IMR-90 (cell line): Measurements from ENCODE around the gene ARAP3.

Source experiments
- POLR2A ChIP-seq: IDR thresholded peaks from 2 replicates; pipeline ENCODE4 v1.6.1; 2012; ENCODE audit warnings: mild to moderate bottlenecking, low read depth, low read length
- RAD21 ChIP-seq: IDR thresholded peaks from 2 replicates; pipeline ENCODE4 v1.6.1; 2012; ENCODE audit warnings: low read length, improper control_type of control experiment
- RCOR1 ChIP-seq: IDR thresholded peaks from 2 replicates; pipeline ENCODE4 v1.6.1; 2012; ENCODE audit warnings: mild to moderate bottlenecking, low read length, improper control_type of control experiment; ENCODE audit not compliant: insufficient replicate concordance
- TF ChIP-seq, protein P1 (sequence below): conservative IDR thresholded peaks from 2 replicates; pipeline ENCODE4 v1.5.1; 2012; ENCODE audit warnings: mild to moderate bottlenecking, low read depth, low read length, improper control_type of control experiment

DNA sequence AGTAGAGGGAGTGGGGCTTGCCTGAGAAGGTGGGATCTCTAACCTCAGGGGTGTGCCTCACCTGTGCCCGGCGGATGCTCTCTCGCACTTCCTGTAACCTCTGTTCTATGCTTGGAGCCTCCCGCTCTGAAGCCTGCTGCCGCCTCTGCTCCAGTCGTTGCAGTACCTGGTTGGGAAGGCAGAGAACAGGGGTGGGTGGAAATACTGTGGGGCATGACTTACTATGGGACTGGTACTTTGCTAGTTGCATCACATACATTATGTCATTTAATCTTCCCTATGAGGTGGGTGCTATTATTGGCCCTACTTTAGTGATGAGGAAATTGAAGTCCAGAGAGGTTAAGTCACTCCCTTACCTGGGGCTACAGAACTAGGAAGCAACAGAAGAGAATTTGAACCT lies 36.0 kb downstream of the ARAP3 start:
- TF ChIP-seq RCOR1, result no peak
- TF ChIP-seq, protein P1, sequence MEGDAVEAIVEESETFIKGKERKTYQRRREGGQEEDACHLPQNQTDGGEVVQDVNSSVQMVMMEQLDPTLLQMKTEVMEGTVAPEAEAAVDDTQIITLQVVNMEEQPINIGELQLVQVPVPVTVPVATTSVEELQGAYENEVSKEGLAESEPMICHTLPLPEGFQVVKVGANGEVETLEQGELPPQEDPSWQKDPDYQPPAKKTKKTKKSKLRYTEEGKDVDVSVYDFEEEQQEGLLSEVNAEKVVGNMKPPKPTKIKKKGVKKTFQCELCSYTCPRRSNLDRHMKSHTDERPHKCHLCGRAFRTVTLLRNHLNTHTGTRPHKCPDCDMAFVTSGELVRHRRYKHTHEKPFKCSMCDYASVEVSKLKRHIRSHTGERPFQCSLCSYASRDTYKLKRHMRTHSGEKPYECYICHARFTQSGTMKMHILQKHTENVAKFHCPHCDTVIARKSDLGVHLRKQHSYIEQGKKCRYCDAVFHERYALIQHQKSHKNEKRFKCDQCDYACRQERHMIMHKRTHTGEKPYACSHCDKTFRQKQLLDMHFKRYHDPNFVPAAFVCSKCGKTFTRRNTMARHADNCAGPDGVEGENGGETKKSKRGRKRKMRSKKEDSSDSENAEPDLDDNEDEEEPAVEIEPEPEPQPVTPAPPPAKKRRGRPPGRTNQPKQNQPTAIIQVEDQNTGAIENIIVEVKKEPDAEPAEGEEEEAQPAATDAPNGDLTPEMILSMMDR, result no peak
- no peak for TF ChIP-seq RAD21
- TF ChIP-seq POLR2A, result no peak
